MM.1S (cell line): Measurements from ENCODE around the gene INHBE.

ENCODE experiments used
- DNase-seq: peaks from one replicate; pipeline ENCODE4 v3.0.0-alpha.2; 2015
- H2AFZ ChIP-seq: fragments of 300-600 bp; sonication (generic); 2 replicates; pipeline ENCODE4 v1.6.0; 2016; ENCODE audit warnings: antibody characterized with exemption, low read length
- H3F3A ChIP-seq: fragments of 300-600 bp; sonication (generic); 2 replicates; pipeline ENCODE4 v1.6.1; 2016; ENCODE audit warnings: mild to moderate bottlenecking, antibody characterized with exemption, low read length, moderate library complexity, mixed read lengths; ENCODE audit not compliant: insufficient read depth
- H3K27ac ChIP-seq: fragments of 300-600 bp; sonication (generic); 2 replicates; pipeline ENCODE4 v1.5.1; 2016; ENCODE audit warnings: mild to moderate bottlenecking, low read length
- H3K27me3 ChIP-seq: fragments of 300-600 bp; sonication (generic); replicated peaks from 2 replicates; pipeline ENCODE4 v1.6.0; 2016; ENCODE audit warnings: low read length; ENCODE audit not compliant: insufficient read depth
- H3K36me3 ChIP-seq: fragments of 300-600 bp; sonication (generic); replicated peaks from 2 replicates; pipeline ENCODE4 v1.6.1; 2016; ENCODE audit warnings: mild to moderate bottlenecking, low read length, mixed read lengths; ENCODE audit not compliant: insufficient read depth
- H3K4me1 ChIP-seq: fragments of 300-600 bp; sonication (generic); 2 replicates; pipeline ENCODE4 v1.6.1; 2016; ENCODE audit warnings: low read length, mixed read lengths
- H3K4me2 ChIP-seq: fragments of 300-600 bp; sonication (generic); 2 replicates; pipeline ENCODE4 v1.6.0; 2016; ENCODE audit warnings: low read depth, low read length
- H3K4me3 ChIP-seq: fragments of 300-600 bp; sonication (generic); 2 replicates; pipeline ENCODE4 v1.5.1; 2016; ENCODE audit warnings: low read length, mixed read lengths
- H3K79me2 ChIP-seq: fragments of 300-600 bp; sonication (generic); 2 replicates; pipeline ENCODE4 v1.6.1; 2016; ENCODE audit warnings: mixed run types, low read length, mixed read lengths
- H3K9ac ChIP-seq: fragments of 300-600 bp; sonication (generic); 2 replicates; pipeline ENCODE4 v1.6.1; 2016; ENCODE audit warnings: low read length, mixed read lengths
- H3K9me2 ChIP-seq: fragments of 300-600 bp; sonication (generic); replicated peaks from 2 replicates; pipeline ENCODE4 v1.6.1; 2016; ENCODE audit warnings: mild to moderate bottlenecking, low read length, mixed read lengths; ENCODE audit not compliant: insufficient read depth
- H3K9me3 ChIP-seq: fragments of 300-600 bp; sonication (generic); replicated peaks from 2 replicates; pipeline ENCODE4 v1.6.1; 2016; ENCODE audit warnings: mild to moderate bottlenecking, low read length, mixed read lengths; ENCODE audit not compliant: insufficient read depth
- H4K20me1 ChIP-seq: fragments of 300-600 bp; sonication (generic); 2 replicates; pipeline ENCODE4 v1.6.1; 2016; ENCODE audit warnings: mild to moderate bottlenecking, low read length, moderate library complexity, mixed read lengths; ENCODE audit not compliant: insufficient read depth
- CTCF ChIP-seq: fragments of 300-600 bp; sonication (generic); IDR thresholded peaks from 2 replicates; pipeline ENCODE4 v1.5.1; 2016; ENCODE audit warnings: antibody characterized with exemption, low read length, mixed read lengths
- EZH2 ChIP-seq: fragments of 300-600 bp; sonication (generic); optimal IDR thresholded peaks from 2 replicates; pipeline ENCODE3; 2017; ENCODE audit warnings: low read depth, mild to moderate bottlenecking, antibody characterized with exemption, low read length, mixed read lengths
- EZH2phosphoT487 ChIP-seq: fragments of 300-600 bp; sonication (generic); IDR thresholded peaks from 2 replicates; pipeline ENCODE4 v1.6.1; 2018; ENCODE audit warnings: antibody characterized with exemption, low read length

Gene INHBE

GRCh38 chr12:57497223-57498131, 42.4 kb downstream of the INHBE start:
- no peak overlapping the region for H3K4me2 ChIP-seq
- H3K27ac ChIP-seq, result no peak overlapping the region
- no peak overlapping the region for H3K9ac ChIP-seq
- TF ChIP-seq EZH2phosphoT487, result no peak
- TF ChIP-seq EZH2, result no peak
- no peak for TF ChIP-seq CTCF
- no peak for DNase-seq
- no peak overlapping the region for H2AFZ ChIP-seq
- H3F3A ChIP-seq, result no peaks in the 10 kb centered on the region
- no peaks in the 10 kb centered on the region for H4K20me1 ChIP-seq
- H3K79me2 ChIP-seq, result peaks cover 10% of the 10 kb centered on the region
- no peak overlapping the region for H3K4me3 ChIP-seq
- H3K9me2 ChIP-seq, result no peaks in the 10 kb centered on the region
- no peaks in the 10 kb centered on the region for H3K27me3 ChIP-seq
- H3K36me3 ChIP-seq, result peaks cover 14% of the 10 kb centered on the region
- no peaks in the 10 kb centered on the region for H3K4me1 ChIP-seq
- no peaks in the 10 kb centered on the region for H3K9me3 ChIP-seq

GRCh38 chr12:57498132-57498502, 43.0 kb downstream of the INHBE start:
- TF ChIP-seq CTCF (no peak), EZH2phosphoT487 (no peak), EZH2 (no peak)
- Histone ChIP-seq H3K9ac (no peak overlapping the region), H2AFZ (no peak overlapping the region), H3K9me3 (no peaks in the 10 kb centered on the region), H3K27me3 (no peaks in the 10 kb centered on the region), H3K4me2 (no peak overlapping the region), H3K4me3 (no peak overlapping the region), H3K9me2 (no peaks in the 10 kb centered on the region), H3K27ac (no peak overlapping the region), H3F3A (no peaks in the 10 kb centered on the region), H3K79me2 (peaks cover 10% of the 10 kb centered on the region), H3K36me3 (peaks cover 14% of the 10 kb centered on the region), H3K4me1 (no peaks in the 10 kb centered on the region), H4K20me1 (no peaks in the 10 kb centered on the region)
- no peak for DNase-seq

GRCh38 chr12:57498571-57498970, 43.5 kb downstream of the INHBE start:
- Histone ChIP-seq H4K20me1 (no peaks in the 10 kb centered on the region), H3K9ac (no peak overlapping the region), H3K27ac (no peak overlapping the region), H3K9me3 (no peaks in the 10 kb centered on the region), H3K79me2 (peaks cover 10% of the 10 kb centered on the region), H3K4me1 (no peaks in the 10 kb centered on the region), H3K4me2 (no peak overlapping the region), H3F3A (no peaks in the 10 kb centered on the region), H3K4me3 (no peak overlapping the region), H3K36me3 (peaks cover 14% of the 10 kb centered on the region), H3K9me2 (no peaks in the 10 kb centered on the region), H3K27me3 (no peaks in the 10 kb centered on the region), H2AFZ (no peak overlapping the region)
- no peak for DNase-seq
- TF ChIP-seq EZH2 (no peak), CTCF (no peak), EZH2phosphoT487 (no peak)
